K562 (cell line): ENCODE data around the gene TYW5. TPM values are rescaled to one million over a fixed set of nuclear protein-coding genes. Genes with fewer than 3 reads are reported as not detected.

Experiments
- ATF7 ChIP-seq: fragments of 450-650 bp; IDR thresholded peaks from 2 replicates; pipeline ENCODE4 v1.7.1; 2014; ENCODE audit warnings: mild to moderate bottlenecking, moderate library complexity
- CBX1 ChIP-seq: sonication (generic); IDR thresholded peaks from 2 replicates; pipeline ENCODE4 v1.6.1; 2016; ENCODE audit warnings: antibody characterized with exemption, low read depth, mild to moderate bottlenecking
- CEBPZ ChIP-seq: fragments of 150-350 bp; IDR thresholded peaks from 2 replicates; pipeline ENCODE4 v1.6.1; 2014; ENCODE audit warnings: low read depth, mild to moderate bottlenecking, low read length, borderline replicate concordance
- EHMT2 ChIP-seq: fragments of 450-650 bp; IDR thresholded peaks from 2 replicates; pipeline ENCODE4 v1.6.1; 2018; ENCODE audit warnings: antibody characterized with exemption
- FOXA1 ChIP-seq: fragments of 450-650 bp; IDR thresholded peaks from 2 replicates; pipeline ENCODE4 v1.6.1; 2016; ENCODE audit warnings: mild to moderate bottlenecking, borderline replicate concordance
- HIVEP1 ChIP-seq: fragments of 250-450 bp; sonication (Bioruptor Pico); IDR thresholded peaks from 2 replicates; pipeline ENCODE4 v1.4.0; 2020; ENCODE audit warnings: mild to moderate bottlenecking
- ILK ChIP-seq: fragments of 450-650 bp; IDR thresholded peaks from 2 replicates; pipeline ENCODE4 v1.6.1; 2016; ENCODE audit warnings: missing genetic modification characterization, low read depth, mild to moderate bottlenecking, missing compliant biosample characterization, moderate library complexity, borderline replicate concordance
- LEF1 ChIP-seq: fragments of 450-650 bp; IDR thresholded peaks from 2 replicates; pipeline ENCODE4 v1.6.1; 2016; ENCODE audit warnings: mild to moderate bottlenecking
- NCOA4 ChIP-seq: fragments of 450-650 bp; IDR thresholded peaks from 2 replicates; pipeline ENCODE4 v1.6.1; 2018; ENCODE audit warnings: mild to moderate bottlenecking; ENCODE audit not compliant: partially characterized antibody
- NCOR1 ChIP-seq: fragments of 450-650 bp; IDR thresholded peaks from 2 replicates; pipeline ENCODE4 v1.6.1; 2016; ENCODE audit warnings: mild to moderate bottlenecking, moderate library complexity
- NR0B1 ChIP-seq: fragments of 450-650 bp; IDR thresholded peaks from one replicate; pipeline ENCODE4 v1.6.1; 2018; ENCODE audit warnings: mild to moderate bottlenecking, moderate library complexity; ENCODE audit not compliant: partially characterized antibody
- POLR2AphosphoS5 ChIP-seq: IDR thresholded peaks from 2 replicates; pipeline ENCODE4 v1.6.1; 2011; ENCODE audit warnings: mild to moderate bottlenecking, low read depth, low read length, moderate library complexity; ENCODE audit not compliant: control insufficient read depth, insufficient read depth
- SIX5 ChIP-seq, 2 experiments: IDR thresholded peaks; 2 replicates each; pipeline ENCODE4 v1.6.1; 2011; ENCODE audit warnings: low read length in 2 of 2, borderline replicate concordance in 1 of 2, low read depth in 1 of 2, mild to moderate bottlenecking in 1 of 2, moderate library complexity in 1 of 2; ENCODE audit not compliant: insufficient read depth in 1 of 2
- SMARCA4 ChIP-seq: fragments of 450-650 bp; IDR thresholded peaks from 2 replicates; pipeline ENCODE4 v1.6.1; 2016
- SOX6 ChIP-seq: fragments of 450-650 bp; IDR thresholded peaks from 2 replicates; pipeline ENCODE4 v1.6.1; 2014; ENCODE audit warnings: mild to moderate bottlenecking
- TCF3 ChIP-seq: sonication (generic); formaldehyde crosslinking; IDR thresholded peaks from 2 replicates; pipeline ENCODE4 v1.4.0; 2020; ENCODE audit warnings: mild to moderate bottlenecking, missing genetic modification reagents
- TEAD4 ChIP-seq, 2 experiments: sonication (generic) in 1 of 2; formaldehyde crosslinking in 1 of 2; IDR thresholded peaks; 2 replicates each; pipeline versions ENCODE4 v1.6.1 to v1.8.0; 2012 to 2022; ENCODE audit warnings: borderline replicate concordance in 1 of 2, inconsistent platforms in 1 of 2, low read length in 1 of 2, mild to moderate bottlenecking in 1 of 2, missing genetic modification reagents in 1 of 2
- ZEB2 ChIP-seq: fragments of 450-650 bp; IDR thresholded peaks from 2 replicates; pipeline ENCODE4 v1.6.1; 2016
- ZNF41 ChIP-seq: fragments of 250-450 bp; sonication (Bioruptor Pico); conservative IDR thresholded peaks from 2 replicates; pipeline ENCODE4 v1.4.0; 2020; ENCODE audit warnings: mild to moderate bottlenecking
- polyA plus RNA-seq, 8 experiments: library from polyadenylated mRNA; depleted of rRNA in 4 of 8; stranded (reverse) in 5 of 8; unstranded in 3 of 8; fragments of >200 nt; fragmentation: Nextera tagmentation in 2 of 8; fragmentation: Illumina TruSeq in 1 of 8; extraction: Ambion mirVana in 2 of 8; extraction: Trizol in 1 of 8; gene quantifications; 2 replicates each; pipeline versions ENCODE4 v1.2.1 to v1.2.3, GENCODE V29; 2011 to 2014; ENCODE audit warnings: inconsistent platforms in 1 of 8, missing spikeins in 1 of 8
- total RNA-seq, 7 experiments: library from RNA; depleted of rRNA in 6 of 7; stranded (reverse); fragments of >200 nt in 6 of 7; fragmentation: Illumina TruSeq in 2 of 7; extraction: Trizol in 2 of 7; gene quantifications; 2 replicates each; pipeline versions ENCODE4 v1.2.1 to v1.2.3, GENCODE V29; 2011 to 2021; ENCODE audit warnings: low replicate concordance in 1 of 7
- TF ChIP-seq, protein P1 (sequence below), 2 experiments: fragments of 450-650 bp; IDR thresholded peaks; 2 replicates each; pipeline ENCODE4 v1.6.1; 2018; ENCODE audit warnings: mild to moderate bottlenecking in 2 of 2, low read depth in 1 of 2; ENCODE audit not compliant: partially characterized antibody in 2 of 2

TYW5 gene
- total and polyA plus RNA-seq, 9 of the 15 experiments (the other 6 are each of a cell fraction or from before 2014, with no cell fraction given), result 3.6 to 7.7 (median 4.6) TPM

DNA sequence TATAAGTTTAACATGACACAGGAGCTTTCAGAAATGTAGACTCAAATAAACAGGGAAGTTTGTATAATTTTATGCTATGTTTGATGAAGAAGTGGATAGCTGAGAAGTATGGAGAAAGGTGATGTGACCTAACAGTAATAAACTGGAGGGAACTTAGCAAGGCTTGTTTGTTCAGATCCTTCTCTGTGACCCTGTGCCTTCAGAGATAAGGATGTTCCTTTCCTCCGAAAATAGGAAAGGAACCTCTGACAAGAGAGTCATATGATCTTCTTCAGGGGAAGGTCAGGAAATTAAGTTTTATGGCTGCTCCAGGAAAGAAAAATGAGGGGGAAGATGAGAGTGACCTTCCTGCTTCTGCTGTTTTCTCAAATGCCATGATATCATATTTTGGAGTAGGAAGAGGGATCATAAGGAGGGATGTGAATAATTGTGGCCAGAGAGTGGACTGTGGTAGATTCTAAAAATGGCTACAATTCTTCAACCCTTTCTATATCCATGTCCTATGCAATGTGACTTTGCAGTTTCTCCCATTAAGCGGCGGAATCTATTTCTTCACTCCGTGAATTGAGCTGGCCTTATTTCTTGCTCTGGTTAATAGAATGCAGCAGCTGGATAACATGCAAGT, 52.7 kb downstream of the TYW5 start (continued):
- TF ChIP-seq, protein P1, sequence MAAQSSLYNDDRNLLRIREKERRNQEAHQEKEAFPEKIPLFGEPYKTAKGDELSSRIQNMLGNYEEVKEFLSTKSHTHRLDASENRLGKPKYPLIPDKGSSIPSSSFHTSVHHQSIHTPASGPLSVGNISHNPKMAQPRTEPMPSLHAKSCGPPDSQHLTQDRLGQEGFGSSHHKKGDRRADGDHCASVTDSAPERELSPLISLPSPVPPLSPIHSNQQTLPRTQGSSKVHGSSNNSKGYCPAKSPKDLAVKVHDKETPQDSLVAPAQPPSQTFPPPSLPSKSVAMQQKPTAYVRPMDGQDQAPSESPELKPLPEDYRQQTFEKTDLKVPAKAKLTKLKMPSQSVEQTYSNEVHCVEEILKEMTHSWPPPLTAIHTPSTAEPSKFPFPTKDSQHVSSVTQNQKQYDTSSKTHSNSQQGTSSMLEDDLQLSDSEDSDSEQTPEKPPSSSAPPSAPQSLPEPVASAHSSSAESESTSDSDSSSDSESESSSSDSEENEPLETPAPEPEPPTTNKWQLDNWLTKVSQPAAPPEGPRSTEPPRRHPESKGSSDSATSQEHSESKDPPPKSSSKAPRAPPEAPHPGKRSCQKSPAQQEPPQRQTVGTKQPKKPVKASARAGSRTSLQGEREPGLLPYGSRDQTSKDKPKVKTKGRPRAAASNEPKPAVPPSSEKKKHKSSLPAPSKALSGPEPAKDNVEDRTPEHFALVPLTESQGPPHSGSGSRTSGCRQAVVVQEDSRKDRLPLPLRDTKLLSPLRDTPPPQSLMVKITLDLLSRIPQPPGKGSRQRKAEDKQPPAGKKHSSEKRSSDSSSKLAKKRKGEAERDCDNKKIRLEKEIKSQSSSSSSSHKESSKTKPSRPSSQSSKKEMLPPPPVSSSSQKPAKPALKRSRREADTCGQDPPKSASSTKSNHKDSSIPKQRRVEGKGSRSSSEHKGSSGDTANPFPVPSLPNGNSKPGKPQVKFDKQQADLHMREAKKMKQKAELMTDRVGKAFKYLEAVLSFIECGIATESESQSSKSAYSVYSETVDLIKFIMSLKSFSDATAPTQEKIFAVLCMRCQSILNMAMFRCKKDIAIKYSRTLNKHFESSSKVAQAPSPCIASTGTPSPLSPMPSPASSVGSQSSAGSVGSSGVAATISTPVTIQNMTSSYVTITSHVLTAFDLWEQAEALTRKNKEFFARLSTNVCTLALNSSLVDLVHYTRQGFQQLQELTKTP (IDR thresholded peaks at IDR 0.05; ENCODE audit: low read depth in 1 of 2, partially characterized antibody in 2 of 2), result no peak
- TF ChIP-seq TEAD4 (IDR thresholded peaks at IDR 0.05; ENCODE audit: low read length) (0 out of 2 replicates have a peak, but pooled peaks have one; percentile 41), TEAD4 (CRISPR knock-in tag; IDR thresholded peaks at IDR 0.05; ENCODE audit: borderline replicate concordance) (no peak), ILK (no peak), HIVEP1 (CRISPR knock-in tag) (no peak), SIX5 (IDR thresholded peaks at IDR 0.05; ENCODE audit: borderline replicate concordance in 1 of 2, insufficient read depth in 1 of 2, low read depth in 1 of 2, low read length in 2 of 2) (no peak), SMARCA4 (peak; percentile 40; the same call in 1 of the 2 replicates), EHMT2 (no peak), POLR2AphosphoS5 (no peak), ZEB2 (0 out of 2 replicates have a peak, but pooled peaks have one; percentile 39), LEF1 (0 out of 2 replicates have a peak, but pooled peaks have one; percentile 31), CEBPZ (no peak), ATF7 (no peak), FOXA1 (peak; percentile 62; the same call in 1 of the 2 replicates), NR0B1 (no peak), ZNF41 (CRISPR knock-in tag) (no peak), NCOA4 (no peak), SOX6 (peak; percentile 32; the same call in 1 of the 2 replicates), CBX1 (no peak), NCOR1 (peak; percentile 42), TCF3 (CRISPR knock-in tag) (peak; percentile 75)
